ENCODE data around the gene PCK2. TPM values are rescaled to one million over a fixed set of nuclear protein-coding genes. Genes with fewer than 3 reads are reported as not detected.

PCK2 gene
- total RNA-seq, 1 donor from 2014 or later: 2.2 TPM

- DNase-seq (ENCODE audit: low spot score): no peak
- intact Hi-C loops (cut with DNase I): no loop called here
These were observed 33.7 kb upstream of the PCK2 start for GRCh38 chr14:24060443-24060842.

- intact Hi-C loops (cut with DNase I): no loop called here
- no peak for DNase-seq (ENCODE audit: low spot score)
These were observed 32.9 kb upstream of the PCK2 start for GRCh38 chr14:24060984-24061913.

GRCh38 chr14:24062216-24062980 lies 31.7 kb upstream of the PCK2 start:
- DNase-seq (ENCODE audit: low spot score): no peak
- intact Hi-C loops (cut with DNase I): no loop called here

- intact Hi-C loops (cut with DNase I): no loop called here
These were observed 30.8 kb upstream of the PCK2 start for GRCh38 chr14:24063263-24063836.

GRCh38 chr14:24064091-24064795 lies 29.9 kb upstream of the PCK2 start:
- intact Hi-C loops (cut with DNase I): no loop called here

More at GRCh38 chr14:24063263-24063836, 30.8 kb upstream of the PCK2 start:
- DNase-seq (ENCODE audit: low spot score): no peak

GRCh38 chr14:24064856-24065255 lies 29.3 kb upstream of the PCK2 start:
- intact Hi-C loops (cut with DNase I): no loop called here

More at GRCh38 chr14:24064091-24064795, 29.9 kb upstream of the PCK2 start:
- no peak for DNase-seq (ENCODE audit: low spot score)

GRCh38 chr14:24065408-24065807 lies 28.7 kb upstream of the PCK2 start:
- no peak for DNase-seq (ENCODE audit: low spot score)
- intact Hi-C loops (cut with DNase I): no loop called here

More at GRCh38 chr14:24064856-24065255, 29.3 kb upstream of the PCK2 start:
- DNase-seq (ENCODE audit: low spot score): no peak

GRCh38 chr14:24066496-24067132 lies 27.5 kb upstream of the PCK2 start:
- no peak for DNase-seq (ENCODE audit: low spot score)
- intact Hi-C loops (cut with DNase I): no loop called here

- no peak for DNase-seq (ENCODE audit: low spot score)
- intact Hi-C loops (cut with DNase I): no loop called here
These were observed 26.7 kb upstream of the PCK2 start for GRCh38 chr14:24067133-24068082.

- DNase-seq (ENCODE audit: low spot score): no peak
- intact Hi-C loops (cut with DNase I): no loop called here
These were observed 25.2 kb upstream of the PCK2 start for GRCh38 chr14:24068711-24069410.

GRCh38 chr14:24069411-24069735 lies 24.7 kb upstream of the PCK2 start:
- intact Hi-C loops (cut with DNase I): no loop called here
- DNase-seq (ENCODE audit: low spot score): no peak

- DNase-seq (ENCODE audit: low spot score): no peak
- intact Hi-C loops (cut with DNase I): no loop called here
These were observed 23.6 kb upstream of the PCK2 start for GRCh38 chr14:24070285-24071143.

GRCh38 chr14:24071144-24071697 lies 22.9 kb upstream of the PCK2 start, which contains the start of gene CPNE6:
CPNE6 (plus strand) TSS chr14:24071562; CDS start chr14:24072937, 1,375 bp downstream.
- intact Hi-C loops (cut with DNase I): no loop called here
- DNase-seq (ENCODE audit: low spot score): no peak

GRCh38 chr14:24071836-24072430 lies 22.2 kb upstream of the PCK2 start:
- intact Hi-C loops (cut with DNase I): no loop called here

GRCh38 chr14:24072436-24072835 lies 21.7 kb upstream of the PCK2 start:
- DNase-seq (ENCODE audit: low spot score): no peak
- intact Hi-C loops (cut with DNase I): no loop called here

More at GRCh38 chr14:24071836-24072430, 22.2 kb upstream of the PCK2 start:
- DNase-seq (ENCODE audit: low spot score): no peak

All from cardiac septum (tissue), 1 donor.